ENCODE data around the gene TMEM140. TPM values are rescaled to one million over a fixed set of nuclear protein-coding genes. Genes with fewer than 3 reads are reported as not detected.
"Not testable (repeated sequence)": the region's sequence is repeated elsewhere in the genome, so short reads cannot be mapped to it uniquely, and the experiment has no call there.

TMEM140 gene
- total RNA-seq, 1 experiment from 2014 or later = 4.2 TPM

DNA sequence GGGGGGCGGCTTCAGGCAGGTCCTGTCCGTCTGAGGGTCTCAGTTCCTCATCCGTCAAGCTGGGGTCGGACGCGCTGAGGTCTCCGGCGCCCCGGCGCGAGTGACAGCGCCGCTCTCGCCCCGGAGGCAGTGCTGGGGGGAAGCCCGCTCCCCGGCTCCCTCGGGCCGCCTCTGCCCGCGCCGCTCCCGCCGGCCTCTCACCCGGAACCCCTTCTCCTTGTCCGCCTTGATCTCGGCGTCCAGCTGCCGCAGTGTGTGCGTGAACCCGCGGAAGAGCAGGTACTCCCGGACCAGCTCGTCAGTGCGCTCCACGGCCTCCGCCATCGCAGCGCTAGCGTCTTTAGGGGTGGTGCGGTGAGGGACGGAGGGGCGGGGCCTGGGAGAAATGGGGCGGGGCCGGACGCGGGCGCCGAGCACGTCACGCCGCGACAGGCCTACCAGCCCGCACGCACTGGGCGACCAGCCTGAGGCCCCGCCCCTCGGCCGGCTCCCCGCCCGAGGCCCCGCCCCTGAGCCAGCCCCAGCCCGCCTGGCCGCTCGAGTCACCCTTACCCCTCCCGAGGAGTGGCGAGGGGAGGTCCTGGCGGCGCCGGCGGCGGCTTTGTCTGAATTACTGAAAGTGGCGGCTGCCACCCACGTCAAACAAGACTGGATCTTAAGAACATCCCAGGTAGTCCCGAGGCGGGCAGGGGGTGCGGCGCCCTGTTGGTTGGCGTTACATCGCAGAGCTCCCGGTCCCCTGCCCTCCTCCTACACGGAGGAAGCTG is 63.5 kb downstream of the TMEM140 start, which contains the start of gene WDR91:
WDR91 (minus strand) TSS at position 348 of the 767 bp plus-strand sequence; CDS start at position 324, 24 bp downstream.
- Mint-ChIP-seq H3K27ac (ENCODE audit: unreplicated experiment) (peak within 1 kb of the TSS; percentile 66), H3K4me3 (ENCODE audit: low read depth, unreplicated experiment) (peak within 1 kb of the TSS; percentile 92), H3K36me3 (ENCODE audit: insufficient read depth, unreplicated experiment) (peaks cover 16% of the 10 kb centered on the region), H3K4me1 (ENCODE audit: low read depth, unreplicated experiment) (peaks cover 37% of the 10 kb centered on the region), H3K9me3 (ENCODE audit: low read depth, unreplicated experiment) (no peaks in the 10 kb centered on the region), H3K27me3 (ENCODE audit: unreplicated experiment) (no peaks in the 10 kb centered on the region)
- no TSS peak for BruUV-seq (replicated peaks)
- peak; percentile 92 for DNase-seq
- CTCF ChIA-PET = interaction anchor here (1.0 to 1.3 kb wide), 2 partner anchors 13 to 63 kb away, joined by 3 to 4 read pairs; no protein-coding TSS in a partner anchor
- intact Hi-C loops (cut with micrococcal nuclease; ENCODE audit: unreplicated experiment) = no loop called here
- TF ChIP-seq, protein P1, sequence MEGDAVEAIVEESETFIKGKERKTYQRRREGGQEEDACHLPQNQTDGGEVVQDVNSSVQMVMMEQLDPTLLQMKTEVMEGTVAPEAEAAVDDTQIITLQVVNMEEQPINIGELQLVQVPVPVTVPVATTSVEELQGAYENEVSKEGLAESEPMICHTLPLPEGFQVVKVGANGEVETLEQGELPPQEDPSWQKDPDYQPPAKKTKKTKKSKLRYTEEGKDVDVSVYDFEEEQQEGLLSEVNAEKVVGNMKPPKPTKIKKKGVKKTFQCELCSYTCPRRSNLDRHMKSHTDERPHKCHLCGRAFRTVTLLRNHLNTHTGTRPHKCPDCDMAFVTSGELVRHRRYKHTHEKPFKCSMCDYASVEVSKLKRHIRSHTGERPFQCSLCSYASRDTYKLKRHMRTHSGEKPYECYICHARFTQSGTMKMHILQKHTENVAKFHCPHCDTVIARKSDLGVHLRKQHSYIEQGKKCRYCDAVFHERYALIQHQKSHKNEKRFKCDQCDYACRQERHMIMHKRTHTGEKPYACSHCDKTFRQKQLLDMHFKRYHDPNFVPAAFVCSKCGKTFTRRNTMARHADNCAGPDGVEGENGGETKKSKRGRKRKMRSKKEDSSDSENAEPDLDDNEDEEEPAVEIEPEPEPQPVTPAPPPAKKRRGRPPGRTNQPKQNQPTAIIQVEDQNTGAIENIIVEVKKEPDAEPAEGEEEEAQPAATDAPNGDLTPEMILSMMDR (IDR thresholded peaks at IDR 0.05; ENCODE audit: unreplicated experiment) = no peak

DNA sequence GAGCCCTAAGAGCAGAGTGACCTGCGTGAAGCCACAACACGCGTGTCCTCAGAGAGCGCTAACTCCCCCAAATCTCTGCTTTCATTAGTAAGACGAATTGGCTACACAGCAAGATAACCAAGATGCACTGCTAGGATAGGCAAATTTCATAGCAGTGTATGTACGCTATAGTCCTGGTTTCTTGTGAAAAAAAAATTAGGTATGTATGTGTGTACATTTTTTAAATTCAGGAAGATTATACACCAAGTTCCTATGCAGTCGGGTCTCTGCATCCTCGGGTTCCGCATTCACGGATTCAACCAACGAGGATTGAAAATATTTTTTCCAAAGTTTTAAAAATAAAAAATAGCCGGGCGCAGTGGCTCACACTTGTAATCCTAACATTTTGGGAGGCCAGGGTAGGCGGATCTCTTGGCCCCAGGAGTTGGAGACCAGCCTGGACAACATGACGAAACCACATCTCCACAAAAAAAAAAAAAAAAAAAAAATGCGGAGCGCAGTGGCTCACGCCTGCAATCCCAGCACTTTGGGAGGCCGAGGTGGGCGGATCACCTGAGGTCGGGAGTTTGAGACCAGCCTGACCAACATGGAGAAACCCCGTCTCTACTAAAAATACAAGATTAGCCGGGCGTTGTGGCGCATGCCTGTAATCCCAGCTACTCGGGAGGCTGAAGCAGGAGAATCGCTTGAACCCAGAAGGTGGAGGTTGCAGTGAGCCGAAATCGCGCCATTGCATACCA is 64.2 kb downstream of the TMEM140 start:
- H3K27me3 Mint-ChIP-seq (ENCODE audit: unreplicated experiment); DNase-seq; BruUV-seq (replicated peaks); intact Hi-C loops (cut with micrococcal nuclease; ENCODE audit: unreplicated experiment); H3K9me3 Mint-ChIP-seq (ENCODE audit: low read depth, unreplicated experiment): not testable (repeated sequence)
- Mint-ChIP-seq H3K27ac (ENCODE audit: unreplicated experiment) (peak overlapping the region; percentile 66), H3K4me3 (ENCODE audit: low read depth, unreplicated experiment) (peak overlapping the region; percentile 92), H3K4me1 (ENCODE audit: low read depth, unreplicated experiment) (peaks cover 37% of the 10 kb centered on the region), H3K36me3 (ENCODE audit: insufficient read depth, unreplicated experiment) (peaks cover 16% of the 10 kb centered on the region)
- CTCF ChIA-PET = interaction anchor here (0.7 to 1.0 kb wide), 3 partner anchors 41 to 577 kb away, joined by 4 read pairs; no protein-coding TSS in a partner anchor

DNA sequence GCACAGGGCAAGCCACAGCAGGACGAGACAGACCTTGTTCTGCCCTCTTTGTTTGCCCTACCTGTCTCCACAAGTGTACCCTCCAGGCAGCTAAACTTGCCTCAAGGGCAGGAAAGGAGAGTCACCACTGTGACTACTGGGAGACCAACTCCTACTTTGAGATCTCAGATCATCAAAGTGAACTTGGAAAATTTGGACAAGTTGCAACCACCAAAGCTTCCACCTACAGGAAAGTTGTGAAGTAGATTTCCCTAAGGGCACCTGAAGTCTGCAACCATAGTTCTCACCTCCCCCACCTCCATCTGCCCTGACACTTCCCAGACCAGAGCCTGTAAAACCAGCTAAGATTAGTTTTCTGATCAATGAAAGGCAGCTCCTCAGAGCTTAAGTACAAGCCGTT is 66.0 kb downstream of the TMEM140 start:
- no peak overlapping the region for H3K27ac Mint-ChIP-seq (ENCODE audit: unreplicated experiment)
- DNase-seq = no peak
- intact Hi-C loops (cut with micrococcal nuclease; ENCODE audit: unreplicated experiment) = no loop called here
- peaks cover 22% of the 10 kb centered on the region for H3K36me3 Mint-ChIP-seq (ENCODE audit: insufficient read depth, unreplicated experiment)
- no peak overlapping the region for H3K4me3 Mint-ChIP-seq (ENCODE audit: low read depth, unreplicated experiment)
- no TSS peak for BruUV-seq (replicated peaks)
- H3K9me3 Mint-ChIP-seq (ENCODE audit: low read depth, unreplicated experiment) = no peaks in the 10 kb centered on the region
- peaks cover 33% of the 10 kb centered on the region for H3K4me1 Mint-ChIP-seq (ENCODE audit: low read depth, unreplicated experiment)
- no peaks in the 10 kb centered on the region for H3K27me3 Mint-ChIP-seq (ENCODE audit: unreplicated experiment)
- TF ChIP-seq, protein P1 (IDR thresholded peaks at IDR 0.05; ENCODE audit: unreplicated experiment) = no peak
- CTCF ChIA-PET = interaction anchor here (1.3 kb wide), 1 partner anchor 60 kb away, joined by 4 read pairs; no protein-coding TSS in a partner anchor

DNA sequence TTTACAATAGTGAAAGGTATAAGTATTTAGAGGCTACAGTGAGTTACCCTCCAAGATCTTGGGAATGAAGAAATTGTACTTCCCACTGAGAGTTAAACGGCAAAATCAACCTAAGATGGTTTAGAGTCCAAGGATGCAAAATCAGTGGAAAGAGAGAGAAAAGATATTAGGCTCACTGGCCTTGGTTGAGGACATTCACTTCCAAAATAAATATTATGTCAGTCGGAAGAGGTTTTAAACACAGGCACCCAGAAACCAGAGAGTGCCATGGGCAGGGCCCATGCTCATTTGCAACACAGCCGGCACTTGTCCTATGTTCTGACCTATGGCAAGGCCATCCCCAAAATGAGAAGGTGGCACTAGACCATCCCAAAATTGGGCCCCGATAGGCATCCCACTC is 67.3 kb downstream of the TMEM140 start:
- CTCF ChIA-PET = no interaction called here
- Mint-ChIP-seq H3K27me3 (ENCODE audit: unreplicated experiment) (no peaks in the 10 kb centered on the region), H3K4me1 (ENCODE audit: low read depth, unreplicated experiment) (peaks cover 33% of the 10 kb centered on the region), H3K27ac (ENCODE audit: unreplicated experiment) (no peak overlapping the region), H3K36me3 (ENCODE audit: insufficient read depth, unreplicated experiment) (peaks cover 22% of the 10 kb centered on the region), H3K9me3 (ENCODE audit: low read depth, unreplicated experiment) (no peaks in the 10 kb centered on the region), H3K4me3 (ENCODE audit: low read depth, unreplicated experiment) (no peak overlapping the region)
- no TSS peak for BruUV-seq (replicated peaks)
- DNase-seq = no peak
- intact Hi-C loops (cut with micrococcal nuclease; ENCODE audit: unreplicated experiment) = no loop called here
- TF ChIP-seq, protein P1 (IDR thresholded peaks at IDR 0.05; ENCODE audit: unreplicated experiment) = no peak

All from Calu3 (cell line).